SK-N-SH treated with all-trans-retinoic acid at 6 μM for 48 hours (cell line): ENCODE results near the gene GHDC.
"Not testable (repeated sequence)": the region's sequence is repeated elsewhere in the genome, so short reads cannot be mapped to it uniquely, and the experiment has no call there.

Experiments
- ATAC-seq: fragments of 200-7000 bp; cut with Tn5 transposase; 3 replicates; pipeline ENCODE4 v1.9.1; 2020; ENCODE audit warnings: mild to moderate bottlenecking, moderate library complexity
- CSDC2 ChIP-seq: fragments of 250-450 bp; sonication (Bioruptor Pico); IDR thresholded peaks from 2 replicates; pipeline ENCODE4 v1.5.0; 2020; ENCODE audit warnings: mild to moderate bottlenecking, moderate library complexity
- CSRNP3 ChIP-seq: fragments of 250-450 bp; sonication (Bioruptor Pico); IDR thresholded peaks from 2 replicates; pipeline ENCODE4 v1.5.1; 2021; ENCODE audit warnings: mild to moderate bottlenecking, moderate library complexity
- GLIS3 ChIP-seq: fragments of 250-450 bp; sonication (Bioruptor Pico); IDR thresholded peaks from 2 replicates; pipeline ENCODE4 v1.5.0; 2020; ENCODE audit warnings: mild to moderate bottlenecking, moderate library complexity
- ISL1 ChIP-seq: fragments of 250-450 bp; sonication (Bioruptor Pico); IDR thresholded peaks from 2 replicates; pipeline ENCODE4 v2.1.2; 2022; ENCODE audit warnings: mild to moderate bottlenecking, moderate library complexity
- OSR1 ChIP-seq: fragments of 250-450 bp; sonication (Bioruptor Pico); IDR thresholded peaks from 2 replicates; pipeline ENCODE4 v1.8.0; 2022; ENCODE audit warnings: moderate library complexity, mild to moderate bottlenecking, inconsistent platforms
- PPARA ChIP-seq: fragments of 250-450 bp; sonication (Bioruptor Pico); IDR thresholded peaks from 2 replicates; pipeline ENCODE4 v1.5.0; 2020; ENCODE audit warnings: mild to moderate bottlenecking, borderline replicate concordance
- SNAI2 ChIP-seq: fragments of 250-450 bp; sonication (Bioruptor Pico); IDR thresholded peaks from 2 replicates; pipeline ENCODE4 v1.5.0; 2020; ENCODE audit warnings: mild to moderate bottlenecking, moderate library complexity
- TCF4 ChIP-seq: fragments of 250-450 bp; sonication (Bioruptor Pico); IDR thresholded peaks from 2 replicates; pipeline ENCODE4 v1.8.0; 2021; ENCODE audit warnings: mild to moderate bottlenecking, moderate library complexity, borderline replicate concordance
- TOX ChIP-seq: fragments of 250-450 bp; sonication (Bioruptor Pico); IDR thresholded peaks from 2 replicates; pipeline ENCODE4 v1.8.0; 2021; ENCODE audit warnings: mild to moderate bottlenecking, moderate library complexity, borderline replicate concordance
- TSHZ2 ChIP-seq: fragments of 250-450 bp; sonication (Bioruptor Pico); IDR thresholded peaks from 2 replicates; pipeline ENCODE4 v1.5.0; 2020; ENCODE audit warnings: mild to moderate bottlenecking, moderate library complexity
- ZC3H10 ChIP-seq: fragments of 250-450 bp; sonication (Bioruptor Pico); IDR thresholded peaks from 2 replicates; pipeline ENCODE4 v1.5.1; 2021; ENCODE audit warnings: mild to moderate bottlenecking, moderate library complexity
- ZFP3 ChIP-seq: fragments of 250-450 bp; sonication (Bioruptor Pico); IDR thresholded peaks from 2 replicates; pipeline ENCODE4 v1.5.0; 2020; ENCODE audit warnings: mild to moderate bottlenecking, moderate library complexity
- ZNF565 ChIP-seq: fragments of 450-650 bp; formaldehyde crosslinking; conservative IDR thresholded peaks from 2 replicates; pipeline ENCODE4 v1.5.0; 2020; ENCODE audit warnings: low read depth, mild to moderate bottlenecking, moderate library complexity
- ZNF70 ChIP-seq: fragments of 450-650 bp; formaldehyde crosslinking; IDR thresholded peaks from 2 replicates; pipeline ENCODE4 v1.5.0; 2020; ENCODE audit warnings: mild to moderate bottlenecking, moderate library complexity
- ZNF8 ChIP-seq: fragments of 450-650 bp; formaldehyde crosslinking; IDR thresholded peaks from 2 replicates; pipeline ENCODE4 v1.5.0; 2020; ENCODE audit warnings: mild to moderate bottlenecking, moderate library complexity

GHDC gene

GRCh38 chr17:42221886-42222745 lies 27.8 kb upstream of the GHDC start:
- TF ChIP-seq CSDC2 (CRISPR knock-in tag) (no peak), TOX (CRISPR knock-in tag) (no peak), TSHZ2 (CRISPR knock-in tag) (no peak), ZNF8 (CRISPR knock-in tag) (no peak), CSRNP3 (CRISPR knock-in tag) (no peak), ZC3H10 (CRISPR knock-in tag) (no peak), ZNF565 (CRISPR knock-in tag) (no peak), ISL1 (CRISPR knock-in tag) (no peak), SNAI2 (CRISPR knock-in tag) (no peak)
- peak; percentile 96 for ATAC-seq

- ATAC-seq = not testable (repeated sequence)
Measured at GRCh38 chr17:42219280-42219679, 25.0 kb upstream of the GHDC start.

- TF ChIP-seq ISL1 (CRISPR knock-in tag) (no peak), PPARA (CRISPR knock-in tag) (no peak), CSRNP3 (CRISPR knock-in tag) (no peak), CSDC2 (CRISPR knock-in tag) (no peak), ZNF70 (CRISPR knock-in tag) (no peak), ZC3H10 (CRISPR knock-in tag) (no peak), TCF4 (no peak), ZFP3 (no peak), OSR1 (CRISPR knock-in tag) (no peak), ZNF565 (CRISPR knock-in tag) (no peak), ZNF8 (CRISPR knock-in tag) (no peak)
- ATAC-seq = no peak
Measured at GRCh38 chr17:42214156-42214555, 19.9 kb upstream of the GHDC start.

- no peak for ATAC-seq
- TF ChIP-seq TOX (CRISPR knock-in tag) (no peak), ZNF70 (CRISPR knock-in tag) (no peak), OSR1 (CRISPR knock-in tag) (no peak)
Measured at GRCh38 chr17:42212382-42212781, 18.1 kb upstream of the GHDC start.

- ATAC-seq = not testable (repeated sequence)
Measured at GRCh38 chr17:42211921-42212341, 17.6 kb upstream of the GHDC start.

- no peak for ATAC-seq
- TF ChIP-seq ZNF565 (CRISPR knock-in tag) = no peak
- no peak for TF ChIP-seq ZFP3
- no peak for TF ChIP-seq GLIS3 (CRISPR knock-in tag)
Measured at GRCh38 chr17:42210046-42210445, 15.8 kb upstream of the GHDC start.

- not testable (repeated sequence) for ATAC-seq
Measured at GRCh38 chr17:42206153-42206612, 11.9 kb upstream of the GHDC start.
